Sigmoid colon (tissue), 4 donors: ENCODE measurements around the gene DYNLT4.

Experiments
- EP300 ChIP-seq, 4 donors: sonication (generic); formaldehyde crosslinking; IDR thresholded peaks; one replicate each; pipeline ENCODE4 v1.6.1; 2017; ENCODE audit warnings: antibody characterized with exemption in 4 of 4
- POLR2A ChIP-seq, 2 donors: fragments of 450-650 bp; IDR thresholded peaks; one replicate each; pipeline ENCODE4 v1.6.1; 2016; ENCODE audit warnings: antibody characterized with exemption in 2 of 2, mild to moderate bottlenecking in 2 of 2, moderate library complexity in 2 of 2
- POLR2AphosphoS5 ChIP-seq, 4 donors: sonication (generic); formaldehyde crosslinking; IDR thresholded peaks; one replicate each; pipeline ENCODE4 v1.6.1; 2017; ENCODE audit warnings: antibody characterized with exemption in 4 of 4
- TF ChIP-seq, protein P1 (sequence below), 4 experiments: fragments of 450-650 bp in 3 of 4; fragments of 200-600 bp in 1 of 4; IDR thresholded peaks; one replicate each; pipeline ENCODE4 v1.5.1; 2016 to 2019; ENCODE audit warnings: antibody characterized with exemption in 4 of 4, mild to moderate bottlenecking in 3 of 4, moderate library complexity in 2 of 4

DNA sequence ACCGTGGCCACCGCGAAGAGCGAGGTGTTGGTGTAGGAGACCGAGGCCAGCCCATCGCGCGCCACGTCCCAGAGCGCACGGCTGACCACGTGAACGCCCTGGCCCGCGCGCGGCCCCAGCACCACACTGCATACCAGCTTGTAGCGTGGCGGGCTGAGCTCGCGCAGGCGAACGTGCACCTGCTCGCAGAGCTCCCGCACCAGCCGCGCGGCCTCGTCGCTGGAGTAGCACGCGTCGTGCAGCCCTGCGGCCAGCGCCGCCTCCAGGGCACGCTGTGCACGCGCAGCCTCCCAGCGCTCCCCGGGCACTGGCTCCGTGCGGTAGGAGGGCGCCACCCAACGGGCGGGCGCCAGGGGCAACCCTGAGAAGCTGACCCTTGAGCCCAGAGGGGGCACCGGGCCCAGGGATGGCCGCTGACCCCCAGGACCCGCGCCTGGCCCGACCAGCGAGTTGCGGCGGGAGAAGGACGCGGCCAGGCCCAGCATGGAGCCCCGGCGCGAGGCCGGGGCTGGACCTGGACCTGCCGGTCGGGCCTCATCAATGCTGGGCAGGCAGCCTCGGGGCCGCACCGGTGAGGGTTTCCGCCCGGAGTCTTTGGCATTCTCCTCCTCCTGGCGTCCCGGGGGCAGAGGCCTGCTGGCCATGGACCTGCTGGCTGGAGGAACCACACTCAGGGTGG, 987 bp downstream of the DYNLT4 start:
- no peak for TF ChIP-seq EP300 (IDR thresholded peaks at IDR 0.05)
- TF ChIP-seq, protein P1, sequence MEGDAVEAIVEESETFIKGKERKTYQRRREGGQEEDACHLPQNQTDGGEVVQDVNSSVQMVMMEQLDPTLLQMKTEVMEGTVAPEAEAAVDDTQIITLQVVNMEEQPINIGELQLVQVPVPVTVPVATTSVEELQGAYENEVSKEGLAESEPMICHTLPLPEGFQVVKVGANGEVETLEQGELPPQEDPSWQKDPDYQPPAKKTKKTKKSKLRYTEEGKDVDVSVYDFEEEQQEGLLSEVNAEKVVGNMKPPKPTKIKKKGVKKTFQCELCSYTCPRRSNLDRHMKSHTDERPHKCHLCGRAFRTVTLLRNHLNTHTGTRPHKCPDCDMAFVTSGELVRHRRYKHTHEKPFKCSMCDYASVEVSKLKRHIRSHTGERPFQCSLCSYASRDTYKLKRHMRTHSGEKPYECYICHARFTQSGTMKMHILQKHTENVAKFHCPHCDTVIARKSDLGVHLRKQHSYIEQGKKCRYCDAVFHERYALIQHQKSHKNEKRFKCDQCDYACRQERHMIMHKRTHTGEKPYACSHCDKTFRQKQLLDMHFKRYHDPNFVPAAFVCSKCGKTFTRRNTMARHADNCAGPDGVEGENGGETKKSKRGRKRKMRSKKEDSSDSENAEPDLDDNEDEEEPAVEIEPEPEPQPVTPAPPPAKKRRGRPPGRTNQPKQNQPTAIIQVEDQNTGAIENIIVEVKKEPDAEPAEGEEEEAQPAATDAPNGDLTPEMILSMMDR (IDR thresholded peaks at IDR 0.05): no peak
- TF ChIP-seq POLR2AphosphoS5 (IDR thresholded peaks at IDR 0.05): no peak
- TF ChIP-seq POLR2A (IDR thresholded peaks at IDR 0.05): no peak
